Panc1 (cell line): Measurements from ENCODE around the gene AGRN. TPM values are rescaled to one million over a fixed set of nuclear protein-coding genes. Genes with fewer than 3 reads are reported as not detected.

ENCODE experiments used
- ATAC-seq: fragments of 200-7000 bp; cut with Tn5 transposase; 2 replicates; pipeline ENCODE4 v1.9.1; 2020; ENCODE audit warnings: mild to moderate bottlenecking, moderate library complexity
- BruUV-seq: library from RNA; stranded (reverse); fragments of 400-500 nt; replicated peaks from 2 replicates; lab custom pipeline; 2021; lab: Mats Ljungman, UMichigan
- CTCF ChIA-PET: fragments of 300-600 bp; sonication (Branson Sonifier 250); formaldehyde crosslinking; loops from one replicate; lab custom pipeline; 2022; ENCODE audit warnings: antibody characterized with exemption; lab: Charles Lee
- POLR2A ChIA-PET: fragments of 300-600 bp; sonication (Branson Sonifier 250); formaldehyde crosslinking; loops from one replicate; lab custom pipeline; 2022; ENCODE audit warnings: antibody characterized with exemption; lab: Charles Lee
- DNase-seq: peaks from one replicate; pipeline ENCODE4 v3.0.0-alpha.2; 2010; ENCODE audit warnings: low read depth, low spot score
- H3K27ac ChIP-seq: 2 replicates; pipeline ENCODE4 v1.5.1; 2011; ENCODE audit warnings: mild to moderate bottlenecking, low read length, inconsistent platforms
- H3K27me3 ChIP-seq: fragments of 200-500 bp; sonication (Bioruptor generic); 2 replicates; pipeline ENCODE4 v1.6.0; 2014; ENCODE audit warnings: low read length, inconsistent platforms; ENCODE audit not compliant: control insufficient read depth, insufficient read depth
- H3K36me3 ChIP-seq: fragments of 200-500 bp; sonication (Bioruptor generic); 2 replicates; pipeline ENCODE4 v1.5.1; 2014; ENCODE audit warnings: inconsistent platforms, mild to moderate bottlenecking, low read length, moderate library complexity; ENCODE audit not compliant: control insufficient read depth, insufficient read depth
- H3K4me1 ChIP-seq: 2 replicates; pipeline ENCODE4 v1.5.1; 2011; ENCODE audit warnings: inconsistent platforms, mild to moderate bottlenecking, low read length, moderate library complexity; ENCODE audit not compliant: control insufficient read depth, insufficient read depth
- H3K4me3 ChIP-seq, 2 experiments: 2 replicates each; pipeline ENCODE4 v1.5.1; 2011 to 2012; ENCODE audit warnings: low read depth in 2 of 2, low read length in 2 of 2, mild to moderate bottlenecking in 2 of 2, inconsistent platforms in 1 of 2, moderate library complexity in 1 of 2
- H3K9me3 ChIP-seq: fragments of 200-500 bp; sonication (Bioruptor generic); 2 replicates; pipeline ENCODE4 v1.5.1; 2014; ENCODE audit warnings: low read depth, mild to moderate bottlenecking, inconsistent platforms, low read length, moderate library complexity; ENCODE audit not compliant: control insufficient read depth, insufficient read depth
- POLR2AphosphoS5 ChIP-seq: IDR thresholded peaks from 2 replicates; pipeline ENCODE4 v1.6.1; 2012; ENCODE audit warnings: mild to moderate bottlenecking, low read depth, low read length, moderate library complexity
- SIN3A ChIP-seq: IDR thresholded peaks from 2 replicates; pipeline ENCODE4 v1.6.1; 2012; ENCODE audit warnings: low read depth, mild to moderate bottlenecking, low read length, moderate library complexity, borderline replicate concordance; ENCODE audit not compliant: insufficient read depth
- TCF7L2 ChIP-seq: IDR thresholded peaks from 2 replicates; pipeline ENCODE4 v1.6.1; 2011; ENCODE audit warnings: mild to moderate bottlenecking, low read depth, low read length, inconsistent platforms
- in situ Hi-C: cut with HindIII; loops from 2 replicates; pipeline ENCODE4 v1.10.0; 2016; ENCODE audit warnings: low sequenced_read_pairs, low pct_unique_long_range_greater_than_20kb
- intact Hi-C: fragments of 100-400 bp; cut with micrococcal nuclease; formaldehyde crosslinking; loops from one replicate; pipeline ENCODE4 v1.10.0; 2022; ENCODE audit not compliant: unreplicated experiment
- total RNA-seq: library from RNA; stranded (reverse); gene quantifications from one replicate; pipeline ENCODE4 v1.2.1, GENCODE V29; 2021; ENCODE audit not compliant: unreplicated experiment
- TF ChIP-seq, protein P1 (sequence below): fragments of 450-650 bp; IDR thresholded peaks from 2 replicates; pipeline ENCODE4 v1.5.1; 2017; ENCODE audit warnings: mild to moderate bottlenecking
- TF ChIP-seq, protein P2 (sequence below), 2 experiments: IDR thresholded peaks; 2 replicates each; pipeline ENCODE4 v1.6.1; 2011 to 2012; ENCODE audit warnings: low read depth in 2 of 2, control low read depth in 1 of 2, low read length in 1 of 2, mild to moderate bottlenecking in 1 of 2, moderate library complexity in 1 of 2; ENCODE audit not compliant: insufficient read depth in 1 of 2

AGRN gene
- total RNA-seq, 1 experiment from 2014 or later = 153 TPM

DNA sequence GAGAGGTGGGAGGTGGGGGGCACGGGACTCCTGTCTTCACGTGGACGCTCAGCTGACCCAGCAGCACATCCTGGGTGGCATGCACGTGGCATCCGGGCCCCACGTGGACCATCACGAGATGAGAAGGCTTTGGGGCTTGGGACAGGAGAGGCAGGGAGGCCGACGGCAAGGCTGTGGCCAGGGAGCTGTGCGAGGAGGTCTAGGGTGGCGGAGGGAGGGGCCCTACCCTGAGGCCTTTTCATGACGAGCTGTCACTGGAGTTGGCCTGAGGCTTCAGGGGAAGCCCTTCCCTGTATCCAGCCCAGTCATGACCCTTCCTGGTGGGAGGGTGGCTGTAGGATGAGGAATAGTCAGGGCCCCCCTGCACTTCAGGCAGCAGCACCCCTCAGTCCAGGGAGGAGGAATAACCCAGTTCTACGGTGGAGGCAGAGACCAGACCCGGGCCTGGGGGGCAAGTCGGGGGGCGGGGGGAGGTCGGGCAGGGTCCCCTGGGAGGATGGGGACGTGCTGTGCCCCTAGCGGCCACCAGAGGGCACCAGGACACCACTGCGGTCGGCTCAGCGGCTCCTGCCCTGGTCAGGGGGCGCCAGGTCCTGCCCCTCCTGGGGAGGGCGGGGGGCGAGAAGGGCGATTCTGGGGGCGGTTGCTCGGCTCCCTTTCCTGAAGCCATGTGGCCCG, 36.0 kb upstream of the AGRN start:
- H3K27ac ChIP-seq = no peak overlapping the region
- ATAC-seq (peak; percentile 74), DNase-seq (no peak)
- no peaks in the 10 kb centered on the region; the same call in 1 of the 2 replicates for H3K4me1 ChIP-seq
- intact Hi-C loops (no loop called here), in situ Hi-C loops (no loop called here)
- H3K4me3 ChIP-seq = peak overlapping the region; percentile 18 to 29; a peak in 3 of 4 replicates
- H3K27me3 ChIP-seq = no peaks in the 10 kb centered on the region
- POLR2A ChIA-PET = no interaction called here
- no peaks in the 10 kb centered on the region for H3K36me3 ChIP-seq
- BruUV-seq = no TSS peak
- TF ChIP-seq, protein P1, sequence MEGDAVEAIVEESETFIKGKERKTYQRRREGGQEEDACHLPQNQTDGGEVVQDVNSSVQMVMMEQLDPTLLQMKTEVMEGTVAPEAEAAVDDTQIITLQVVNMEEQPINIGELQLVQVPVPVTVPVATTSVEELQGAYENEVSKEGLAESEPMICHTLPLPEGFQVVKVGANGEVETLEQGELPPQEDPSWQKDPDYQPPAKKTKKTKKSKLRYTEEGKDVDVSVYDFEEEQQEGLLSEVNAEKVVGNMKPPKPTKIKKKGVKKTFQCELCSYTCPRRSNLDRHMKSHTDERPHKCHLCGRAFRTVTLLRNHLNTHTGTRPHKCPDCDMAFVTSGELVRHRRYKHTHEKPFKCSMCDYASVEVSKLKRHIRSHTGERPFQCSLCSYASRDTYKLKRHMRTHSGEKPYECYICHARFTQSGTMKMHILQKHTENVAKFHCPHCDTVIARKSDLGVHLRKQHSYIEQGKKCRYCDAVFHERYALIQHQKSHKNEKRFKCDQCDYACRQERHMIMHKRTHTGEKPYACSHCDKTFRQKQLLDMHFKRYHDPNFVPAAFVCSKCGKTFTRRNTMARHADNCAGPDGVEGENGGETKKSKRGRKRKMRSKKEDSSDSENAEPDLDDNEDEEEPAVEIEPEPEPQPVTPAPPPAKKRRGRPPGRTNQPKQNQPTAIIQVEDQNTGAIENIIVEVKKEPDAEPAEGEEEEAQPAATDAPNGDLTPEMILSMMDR = peak; percentile 98
- no peak for TF ChIP-seq TCF7L2
- CTCF ChIA-PET = interaction anchor here (0.5 to 2.2 kb wide), 9 partner anchors 14 to 310 kb away, joined by 3 to 11 read pairs (median 5); partner anchors contain the start of gene HES4
- H3K9me3 ChIP-seq = no peaks in the 10 kb centered on the region

DNA sequence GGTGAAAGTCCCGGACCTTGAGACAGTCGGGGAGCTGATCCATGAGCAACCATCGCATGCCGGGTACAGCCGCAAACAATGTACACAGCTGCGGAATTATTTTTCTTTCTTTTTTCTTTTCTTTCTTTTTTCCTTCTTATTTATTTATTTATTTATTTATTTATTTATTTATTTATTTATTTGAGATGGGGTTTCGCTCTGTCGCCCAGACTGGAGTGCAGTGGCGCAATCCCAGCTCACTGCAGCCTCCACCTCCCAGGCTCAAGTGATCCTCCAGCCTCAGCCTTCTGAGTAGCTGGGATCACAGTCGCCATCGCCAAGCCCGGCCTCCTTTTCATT, 35.5 kb upstream of the AGRN start:
- ATAC-seq = peak; percentile 14
- CTCF ChIA-PET = interaction anchor here (0.5 to 2.2 kb wide), 9 partner anchors 13 to 309 kb away, joined by 3 to 11 read pairs (median 5); partner anchors contain the start of gene HES4
- Histone ChIP-seq H3K4me1 (no peaks in the 10 kb centered on the region; the same call in 1 of the 2 replicates), H3K4me3 (peak overlapping the region; percentile 18 to 29; a peak in 3 of 4 replicates), H3K9me3 (no peaks in the 10 kb centered on the region), H3K36me3 (no peaks in the 10 kb centered on the region), H3K27ac (no peak overlapping the region), H3K27me3 (no peaks in the 10 kb centered on the region)
- intact Hi-C loops = no loop called here
- POLR2A ChIA-PET = no interaction called here
- DNase-seq = no peak
- in situ Hi-C loops = no loop called here
- no TSS peak for BruUV-seq
- TF ChIP-seq, protein P2, sequence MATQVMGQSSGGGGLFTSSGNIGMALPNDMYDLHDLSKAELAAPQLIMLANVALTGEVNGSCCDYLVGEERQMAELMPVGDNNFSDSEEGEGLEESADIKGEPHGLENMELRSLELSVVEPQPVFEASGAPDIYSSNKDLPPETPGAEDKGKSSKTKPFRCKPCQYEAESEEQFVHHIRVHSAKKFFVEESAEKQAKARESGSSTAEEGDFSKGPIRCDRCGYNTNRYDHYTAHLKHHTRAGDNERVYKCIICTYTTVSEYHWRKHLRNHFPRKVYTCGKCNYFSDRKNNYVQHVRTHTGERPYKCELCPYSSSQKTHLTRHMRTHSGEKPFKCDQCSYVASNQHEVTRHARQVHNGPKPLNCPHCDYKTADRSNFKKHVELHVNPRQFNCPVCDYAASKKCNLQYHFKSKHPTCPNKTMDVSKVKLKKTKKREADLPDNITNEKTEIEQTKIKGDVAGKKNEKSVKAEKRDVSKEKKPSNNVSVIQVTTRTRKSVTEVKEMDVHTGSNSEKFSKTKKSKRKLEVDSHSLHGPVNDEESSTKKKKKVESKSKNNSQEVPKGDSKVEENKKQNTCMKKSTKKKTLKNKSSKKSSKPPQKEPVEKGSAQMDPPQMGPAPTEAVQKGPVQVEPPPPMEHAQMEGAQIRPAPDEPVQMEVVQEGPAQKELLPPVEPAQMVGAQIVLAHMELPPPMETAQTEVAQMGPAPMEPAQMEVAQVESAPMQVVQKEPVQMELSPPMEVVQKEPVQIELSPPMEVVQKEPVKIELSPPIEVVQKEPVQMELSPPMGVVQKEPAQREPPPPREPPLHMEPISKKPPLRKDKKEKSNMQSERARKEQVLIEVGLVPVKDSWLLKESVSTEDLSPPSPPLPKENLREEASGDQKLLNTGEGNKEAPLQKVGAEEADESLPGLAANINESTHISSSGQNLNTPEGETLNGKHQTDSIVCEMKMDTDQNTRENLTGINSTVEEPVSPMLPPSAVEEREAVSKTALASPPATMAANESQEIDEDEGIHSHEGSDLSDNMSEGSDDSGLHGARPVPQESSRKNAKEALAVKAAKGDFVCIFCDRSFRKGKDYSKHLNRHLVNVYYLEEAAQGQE (IDR thresholded peaks at IDR 0.05; ENCODE audit: insufficient read depth in 1 of 2, low read depth in 2 of 2, low read length in 1 of 2) = no peak
- TF ChIP-seq, protein P1 = no peak
- TF ChIP-seq TCF7L2 (no peak), SIN3A (no peak), POLR2AphosphoS5 (no peak)
